Trophoblast cell (in vitro differentiated cells and primary cell): Measurements from ENCODE around the gene OTOF.

ENCODE experiments used
- DNase-seq, 2 donors: peaks; one replicate each; pipeline ENCODE4 v3.0.0-alpha.2; 2016
- H2AFZ ChIP-seq: 2 replicates; pipeline ENCODE4 v1.6.1; 2013; ENCODE audit warnings: low read length, moderate library complexity, mild to moderate bottlenecking; ENCODE audit not compliant: insufficient read depth, poor library complexity
- H2AK5ac ChIP-seq: 2 replicates; pipeline ENCODE4 v1.6.1; 2013; ENCODE audit warnings: mild to moderate bottlenecking, low read length
- H2BK120ac ChIP-seq: 2 replicates; pipeline ENCODE4 v1.6.1; 2013; ENCODE audit warnings: low read length, mild to moderate bottlenecking, moderate library complexity; ENCODE audit not compliant: insufficient read depth, poor library complexity
- H2BK12ac ChIP-seq: 2 replicates; pipeline ENCODE4 v1.6.1; 2013; ENCODE audit warnings: mild to moderate bottlenecking, low read length, moderate library complexity
- H2BK5ac ChIP-seq: 2 replicates; pipeline ENCODE4 v1.6.1; 2013; ENCODE audit warnings: low read length, low read depth, moderate library complexity, mild to moderate bottlenecking; ENCODE audit not compliant: poor library complexity
- H3K14ac ChIP-seq: 2 replicates; pipeline ENCODE4 v1.6.1; 2013; ENCODE audit warnings: mild to moderate bottlenecking, low read length
- H3K18ac ChIP-seq: 2 replicates; pipeline ENCODE4 v1.6.1; 2013; ENCODE audit warnings: mild to moderate bottlenecking, low read length
- H3K23ac ChIP-seq: 2 replicates; pipeline ENCODE4 v1.6.1; 2013; ENCODE audit warnings: low read length
- H3K27ac ChIP-seq: 2 replicates; pipeline ENCODE4 v1.5.1; 2013; ENCODE audit warnings: low read depth, mild to moderate bottlenecking, inconsistent platforms, low read length, moderate library complexity
- H3K27me3 ChIP-seq: 2 replicates; pipeline ENCODE4 v1.6.1; 2013; ENCODE audit warnings: inconsistent platforms, mild to moderate bottlenecking, low read length, moderate library complexity; ENCODE audit not compliant: insufficient read depth
- H3K36me3 ChIP-seq, 2 experiments: 1 replicate in 1 of 2; 2 replicates in 1 of 2; pipeline ENCODE4 v1.6.1; 2013; ENCODE audit warnings: low read length in 2 of 2, mild to moderate bottlenecking in 2 of 2, moderate library complexity in 1 of 2; ENCODE audit not compliant: insufficient read depth in 2 of 2, control insufficient read depth in 1 of 2
- H3K4ac ChIP-seq: 2 replicates; pipeline ENCODE4 v1.6.1; 2013; ENCODE audit warnings: low read depth, mild to moderate bottlenecking, low read length, moderate library complexity
- H3K4me1 ChIP-seq, 2 experiments: 1 replicate in 1 of 2; 2 replicates in 1 of 2; pipeline ENCODE4 v1.6.1; 2013; ENCODE audit warnings: low read length in 2 of 2, mild to moderate bottlenecking in 2 of 2, moderate library complexity in 1 of 2; ENCODE audit not compliant: insufficient read depth in 2 of 2, control insufficient read depth in 1 of 2
- H3K4me2 ChIP-seq: 2 replicates; pipeline ENCODE4 v1.6.1; 2013; ENCODE audit warnings: inconsistent platforms, mild to moderate bottlenecking, low read length, moderate library complexity
- H3K4me3 ChIP-seq: 2 replicates; pipeline ENCODE4 v1.5.1; 2013; ENCODE audit warnings: mild to moderate bottlenecking, low read depth, low read length, inconsistent platforms
- H3K79me1 ChIP-seq: one replicate; pipeline ENCODE4 v1.6.1; 2013; ENCODE audit warnings: low read length
- H3K79me2 ChIP-seq: 2 replicates; pipeline ENCODE4 v1.6.1; 2013; ENCODE audit warnings: low read length, mild to moderate bottlenecking; ENCODE audit not compliant: control insufficient read depth, insufficient read depth, poor library complexity
- H3K9ac ChIP-seq: 2 replicates; pipeline ENCODE4 v1.6.1; 2013; ENCODE audit warnings: mild to moderate bottlenecking, low read length
- H3K9me3 ChIP-seq: 2 replicates; pipeline ENCODE4 v1.6.1; 2013; ENCODE audit warnings: low read depth, mild to moderate bottlenecking, control low read depth, inconsistent platforms, low read length; ENCODE audit not compliant: insufficient read depth
- H4K12ac ChIP-seq: 2 replicates; pipeline ENCODE4 v1.6.1; 2013; ENCODE audit warnings: low read depth, mild to moderate bottlenecking, low read length, moderate library complexity
- H4K8ac ChIP-seq: 2 replicates; pipeline ENCODE4 v1.6.1; 2013; ENCODE audit warnings: low read depth, mild to moderate bottlenecking, low read length, moderate library complexity
- H4K91ac ChIP-seq: one replicate; pipeline ENCODE4 v1.6.1; 2013; ENCODE audit warnings: low read depth, mild to moderate bottlenecking, low read length, moderate library complexity
- WGBS: extraction: QIAGEN DNeasy Blood & Tissue Kit; methylation state at CpG from one replicate; pipeline ENCODE4 v1.1.7; 2013; ENCODE audit warnings: missing lambda C conversion rate; ENCODE audit not compliant: insufficient read length, insufficient coverage; ENCODE audit errors: extremely low coverage; 5-methylcytosine and 5-hydroxymethylcytosine counted together

OTOF gene

GRCh38 chr2:26471766-26472706 is 5.9 kb downstream of the OTOF start:
- no peak overlapping the region for H2BK120ac ChIP-seq
- no peaks in the 10 kb centered on the region for H3K79me2 ChIP-seq
- peak overlapping the region; percentile 53 for H3K4me3 ChIP-seq
- peak in 1 of 2 donors; percentile 26 for DNase-seq
- H3K27ac ChIP-seq, result no peak overlapping the region
- no peak overlapping the region for H4K91ac ChIP-seq
- no peak overlapping the region for H2AFZ ChIP-seq
- H2AK5ac ChIP-seq, result no peak overlapping the region
- H3K23ac ChIP-seq, result peak overlapping the region; percentile 90
- no peaks in the 10 kb centered on the region for H3K36me3 ChIP-seq
- peaks cover 7% of the 10 kb centered on the region for H3K9me3 ChIP-seq
- WGBS, result no CpG with 5 or more reads among the region's 25 CpGs
- H3K4me1 ChIP-seq, result no peaks in the 10 kb centered on the region
- H2BK5ac ChIP-seq, result no peak overlapping the region
- H4K8ac ChIP-seq, result no peak overlapping the region
- no peak overlapping the region for H2BK12ac ChIP-seq
- no peak overlapping the region for H3K18ac ChIP-seq
- H3K79me1 ChIP-seq, result no peaks in the 10 kb centered on the region
- H3K27me3 ChIP-seq, result no peaks in the 10 kb centered on the region
- H3K9ac ChIP-seq, result peak overlapping the region; percentile 2
- no peak overlapping the region for H3K14ac ChIP-seq
- H3K4me2 ChIP-seq, result no peak overlapping the region
- H4K12ac ChIP-seq, result no peak overlapping the region
- H3K4ac ChIP-seq, result no peak overlapping the region

- Histone ChIP-seq H3K27me3 (no peaks in the 10 kb centered on the region), H3K4ac (no peak overlapping the region), H2AFZ (no peak overlapping the region), H4K12ac (no peak overlapping the region), H3K4me1 (no peaks in the 10 kb centered on the region), H4K91ac (no peak overlapping the region), H3K18ac (no peak overlapping the region), H2BK5ac (no peak overlapping the region), H3K9me3 (peaks cover 7% of the 10 kb centered on the region), H3K14ac (no peak overlapping the region), H4K8ac (no peak overlapping the region), H3K79me1 (no peaks in the 10 kb centered on the region), H3K27ac (no peak overlapping the region), H3K4me2 (no peak overlapping the region), H3K4me3 (no peak overlapping the region), H3K23ac (no peak overlapping the region), H3K9ac (no peak overlapping the region), H3K79me2 (no peaks in the 10 kb centered on the region), H2BK12ac (no peak overlapping the region), H2AK5ac (no peak overlapping the region), H2BK120ac (no peak overlapping the region), H3K36me3 (no peaks in the 10 kb centered on the region)
- no peak for DNase-seq
- no CpG with 5 or more reads among the region's 2 CpGs for WGBS
These were observed 6.6 kb downstream of the OTOF start for GRCh38 chr2:26471289-26471688.

- Histone ChIP-seq H3K23ac (no peak overlapping the region), H3K9ac (no peak overlapping the region), H3K27me3 (no peaks in the 10 kb centered on the region), H3K18ac (no peak overlapping the region), H3K36me3 (no peaks in the 10 kb centered on the region), H3K27ac (no peak overlapping the region), H3K4me3 (no peak overlapping the region), H2AFZ (no peak overlapping the region), H4K91ac (no peak overlapping the region), H4K12ac (no peak overlapping the region), H2AK5ac (no peak overlapping the region), H2BK12ac (no peak overlapping the region), H3K4me2 (no peak overlapping the region), H3K14ac (no peak overlapping the region), H3K4ac (no peak overlapping the region), H3K79me1 (no peaks in the 10 kb centered on the region), H3K4me1 (no peaks in the 10 kb centered on the region), H3K79me2 (no peaks in the 10 kb centered on the region), H2BK5ac (no peak overlapping the region), H3K9me3 (peaks cover 8% of the 10 kb centered on the region), H2BK120ac (no peak overlapping the region), H4K8ac (no peak overlapping the region)
- DNase-seq, result no peak
- whole genome bisulfite sequencing, result no CpG with 5 or more reads among the region's 9 CpGs
These were observed 7.2 kb downstream of the OTOF start for GRCh38 chr2:26470601-26471260.

- Histone ChIP-seq H4K12ac (no peak overlapping the region), H3K27ac (no peak overlapping the region), H3K79me2 (no peaks in the 10 kb centered on the region), H3K4me3 (no peak overlapping the region), H3K36me3 (no peaks in the 10 kb centered on the region), H2BK5ac (no peak overlapping the region), H4K91ac (no peak overlapping the region), H3K9ac (no peak overlapping the region), H3K4ac (no peak overlapping the region), H3K18ac (no peak overlapping the region), H3K27me3 (no peaks in the 10 kb centered on the region), H2AK5ac (no peak overlapping the region), H3K4me2 (no peak overlapping the region), H4K8ac (no peak overlapping the region), H3K14ac (no peak overlapping the region), H3K79me1 (no peaks in the 10 kb centered on the region), H3K9me3 (peaks cover 9% of the 10 kb centered on the region), H2BK120ac (no peak overlapping the region), H2AFZ (no peak overlapping the region), H2BK12ac (no peak overlapping the region), H3K23ac (no peak overlapping the region), H3K4me1 (no peaks in the 10 kb centered on the region)
- WGBS, result no CpG with 5 or more reads among the region's 7 CpGs
- DNase-seq, result no peak
These were observed 8.0 kb downstream of the OTOF start for GRCh38 chr2:26469955-26470354.
